Body of pancreas (tissue), 4 donors: ENCODE data around the gene MEIS2. TPM values are rescaled to one million over a fixed set of nuclear protein-coding genes. Genes with fewer than 3 reads are reported as not detected.

Experiments used
- ATAC-seq: fragments of 150-250 bp; one replicate; pipeline ENCODE4 v1.9.1; 2016
- DNase-seq, 4 donors: peaks; one replicate each; pipeline ENCODE4 v3.0.0-alpha.2; 2019
- H3K27ac ChIP-seq, 4 donors: fragments of 200-600 bp; sonication (generic); 1 replicate in 3 of 4; 2 replicates in 1 of 4; pipeline versions ENCODE4 v1.5.1 to v1.6.1; 2016 to 2019; ENCODE audit warnings: mild to moderate bottlenecking in 1 of 4, mixed read lengths in 1 of 4, moderate library complexity in 1 of 4
- H3K27me3 ChIP-seq, 2 donors: fragments of 200-600 bp; sonication (generic); one replicate each; pipeline ENCODE4 v1.6.0; 2016; ENCODE audit warnings: mild to moderate bottlenecking in 1 of 2
- H3K36me3 ChIP-seq, 2 donors: fragments of 200-600 bp; sonication (generic); replicated peaks in 1 of 2; 2 replicates each; pipeline ENCODE4 v1.5.1; 2016; ENCODE audit warnings: low read depth in 2 of 2; ENCODE audit not compliant: insufficient read depth in 1 of 2
- H3K4me1 ChIP-seq: fragments of 200-600 bp; sonication (generic); one replicate; pipeline ENCODE4 v1.6.0; 2016
- H3K4me3 ChIP-seq, 2 donors: fragments of 200-600 bp; sonication (generic); 1 replicate in 1 of 2; 2 replicates in 1 of 2; pipeline ENCODE4 v1.5.1; 2016 to 2019
- H3K9me3 ChIP-seq, 3 donors: fragments of 200-600 bp; sonication (generic); 1 replicate in 2 of 3; 2 replicates in 1 of 3; pipeline ENCODE4 v1.5.1; 2016
- CTCF ChIP-seq, 7 experiments: fragments of 450-650 bp in 4 of 7; fragments of 200-600 bp in 3 of 7; sonication (generic) in 3 of 7; IDR thresholded peaks; one replicate each; pipeline ENCODE4 v1.5.1; 2016 to 2019; ENCODE audit warnings: antibody characterized with exemption in 7 of 7
- POLR2A ChIP-seq, 3 donors: fragments of 450-650 bp; IDR thresholded peaks; one replicate each; pipeline ENCODE4 v1.6.1; 2016; ENCODE audit warnings: antibody characterized with exemption in 3 of 3, mild to moderate bottlenecking in 2 of 3
- WGBS, 2 donors: methylation state at CpG; one replicate each; pipeline ENCODE4 v1.1.5; 2017; 5-methylcytosine and 5-hydroxymethylcytosine counted together
- intact Hi-C: fragments of 100-400 bp; cut with DNase I; formaldehyde crosslinking; loops from one replicate; pipeline ENCODE4 v1.15.1; 2023
- total RNA-seq, 2 donors: library from RNA; depleted of rRNA; stranded (reverse); fragments of >200 nt; gene quantifications; one replicate each; pipeline ENCODE4 v1.1.0, GENCODE V29; 2016

Gene MEIS2
- total RNA-seq, 2 donors from 2014 or later, result 11.9 to 86.0 TPM

- Histone ChIP-seq H3K36me3 (no peaks in the 10 kb centered on the region), H3K27ac (no peak overlapping the region), H3K9me3 (no peaks in the 10 kb centered on the region), H3K4me3 (no peak overlapping the region), H3K27me3 (peaks cover 0 to 2% of the 10 kb centered on the region in 2 donors), H3K4me1 (no peaks in the 10 kb centered on the region)
- WGBS, 2 donors, result 74 to 78% methylated on average over 2 of the region's 2 CpGs
- intact Hi-C loops, result loop anchor here (5.0 to 10.0 kb wide), 2 partner anchors 251 to 648 kb away; no protein-coding TSS in a partner anchor
- TF ChIP-seq CTCF (IDR thresholded peaks at IDR 0.05) (no peak), POLR2A (IDR thresholded peaks at IDR 0.05) (no peak)
- DNase-seq (no peak), ATAC-seq (no peak)
Measured at GRCh38 chr15:37132826-37133417, 32.6 kb upstream of the MEIS2 start.

GRCh38 chr15:37131621-37132020 is 31.3 kb upstream of the MEIS2 start:
- Histone ChIP-seq H3K4me1 (no peaks in the 10 kb centered on the region), H3K36me3 (no peaks in the 10 kb centered on the region), H3K27ac (no peak overlapping the region), H3K27me3 (peaks cover 0 to 3% of the 10 kb centered on the region in 2 donors), H3K9me3 (no peaks in the 10 kb centered on the region), H3K4me3 (no peak overlapping the region)
- WGBS, 2 donors, result 29 to 30% methylated on average over 2 of the region's 2 CpGs
- ATAC-seq (no peak), DNase-seq (no peak)
- no peak for TF ChIP-seq CTCF (IDR thresholded peaks at IDR 0.05)
- no peak for TF ChIP-seq POLR2A (IDR thresholded peaks at IDR 0.05)
- intact Hi-C loops, result loop anchor here (5.0 to 10.0 kb wide), 2 partner anchors 249 to 647 kb away; no protein-coding TSS in a partner anchor

GRCh38 chr15:37130356-37130755 is 30.0 kb upstream of the MEIS2 start:
- Histone ChIP-seq H3K36me3 (no peaks in the 10 kb centered on the region), H3K27ac (no peak overlapping the region), H3K4me3 (no peak overlapping the region), H3K4me1 (no peaks in the 10 kb centered on the region), H3K9me3 (no peaks in the 10 kb centered on the region), H3K27me3 (peaks cover 0 to 3% of the 10 kb centered on the region in 2 donors)
- TF ChIP-seq CTCF (IDR thresholded peaks at IDR 0.05) (no peak), POLR2A (IDR thresholded peaks at IDR 0.05) (no peak)
- 40 to 47% methylated on average over 4 of the region's 4 CpGs for WGBS, 2 donors
- ATAC-seq (no peak), DNase-seq (no peak)
- intact Hi-C loops, result loop anchor here (5.0 to 10.0 kb wide), 2 partner anchors 248 to 646 kb away; no protein-coding TSS in a partner anchor

- no peak for TF ChIP-seq CTCF (IDR thresholded peaks at IDR 0.05)
- no peaks in the 10 kb centered on the region for H3K4me1 ChIP-seq
- H3K9me3 ChIP-seq, result no peaks in the 10 kb centered on the region
- ATAC-seq (no peak), DNase-seq (no peak)
- no peaks in the 10 kb centered on the region for H3K36me3 ChIP-seq
- H3K27ac ChIP-seq, result no peak overlapping the region
- H3K4me3 ChIP-seq, result no peak overlapping the region
- H3K27me3 ChIP-seq, result peaks cover 0 to 3% of the 10 kb centered on the region in 2 donors
- intact Hi-C loops, result no loop called here
- 78 to 81% methylated on average over 4 of the region's 4 CpGs for WGBS, 2 donors
Measured at GRCh38 chr15:37125143-37125542, 24.8 kb upstream of the MEIS2 start.

GRCh38 chr15:37124331-37124730 is 24.0 kb upstream of the MEIS2 start:
- Histone ChIP-seq H3K27me3 (peaks cover 0 to 3% of the 10 kb centered on the region in 2 donors), H3K27ac (no peak overlapping the region), H3K36me3 (no peaks in the 10 kb centered on the region), H3K9me3 (no peaks in the 10 kb centered on the region), H3K4me3 (no peak overlapping the region), H3K4me1 (no peaks in the 10 kb centered on the region)
- ATAC-seq (no peak), DNase-seq (no peak)
- intact Hi-C loops, result no loop called here
- TF ChIP-seq CTCF (IDR thresholded peaks at IDR 0.05) (no peak), POLR2A (IDR thresholded peaks at IDR 0.05) (no peak)
